Lower lobe of right lung (tissue), 2 donors: Measurements from ENCODE around the gene SELENOK. TPM values are rescaled to one million over a fixed set of nuclear protein-coding genes. Genes with fewer than 3 reads are reported as not detected.
"Not testable (repeated sequence)": the region's sequence is repeated elsewhere in the genome, so short reads cannot be mapped to it uniquely, and the experiment has no call there.

Source experiments
- ATAC-seq, 2 donors: fragments of 200-7000 bp; cut with Tn5 transposase; one replicate each; pipeline ENCODE4 v1.9.1; 2020 to 2022; ENCODE audit warnings: mild to moderate bottlenecking in 2 of 2, moderate library complexity in 2 of 2
- DNase-seq: peaks from one replicate; pipeline ENCODE4 v3.0.0-alpha.2; 2020
- H3K27ac ChIP-seq: fragments of 200-600 bp; one replicate; pipeline ENCODE4 v1.8.0; 2022
- H3K27me3 ChIP-seq: fragments of 200-600 bp; one replicate; pipeline ENCODE4 v1.8.0; 2022; ENCODE audit warnings: low read depth
- H3K36me3 ChIP-seq: fragments of 200-600 bp; one replicate; pipeline ENCODE4 v1.8.0; 2022; ENCODE audit warnings: mild to moderate bottlenecking
- H3K4me1 ChIP-seq: fragments of 200-600 bp; one replicate; pipeline ENCODE4 v1.8.0; 2022
- H3K4me3 ChIP-seq: fragments of 200-600 bp; one replicate; pipeline ENCODE4 v1.8.0; 2022; ENCODE audit warnings: mild to moderate bottlenecking
- H3K9me3 ChIP-seq: fragments of 200-600 bp; one replicate; pipeline ENCODE4 v1.8.0; 2022
- intact Hi-C: fragments of 100-400 bp; cut with DNase I; formaldehyde crosslinking; loops from one replicate; pipeline ENCODE4 v1.11.0; 2022
- total RNA-seq: library from RNA; stranded (reverse); fragmentation: NEBNext Ultra II Directional; extraction: Animal tissue kit (Norgen Biotek cat#: 25700); gene quantifications from one replicate; pipeline ENCODE4 v1.2.1, GENCODE V29; 2021
- TF ChIP-seq, protein P1 (sequence below): fragments of 200-600 bp; IDR thresholded peaks from one replicate; pipeline ENCODE4 v1.8.0; 2022; ENCODE audit warnings: antibody characterized with exemption, mild to moderate bottlenecking
- donor health status: DM: no; HTN: yes; CAD: no; lungs with severe emphysema.

The SELENOK gene
- total RNA-seq, 1 donor from 2014 or later: 38.7 TPM

DNA sequence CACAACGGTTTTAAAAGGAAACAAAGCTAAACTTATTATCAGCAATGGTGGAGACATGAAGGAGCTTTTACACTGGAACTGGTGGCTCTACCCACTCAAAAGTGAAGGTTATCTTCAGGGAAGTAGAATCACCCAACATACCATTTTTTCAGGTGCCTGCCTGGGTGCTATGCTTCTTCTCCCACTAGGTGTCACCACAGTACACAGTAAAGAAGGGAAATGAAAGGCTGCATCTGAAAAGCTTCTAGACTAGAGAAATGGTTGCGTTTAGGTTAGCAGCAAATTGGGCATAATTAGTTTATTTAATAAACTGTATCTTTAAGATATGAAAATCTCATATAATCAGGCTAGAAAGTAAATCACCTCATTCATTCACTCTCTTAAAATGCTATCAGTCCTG is 47.0 kb upstream of the SELENOK start:
- H3K9me3 ChIP-seq: peaks cover 10% of the 10 kb centered on the region
- no peak for DNase-seq
- TF ChIP-seq, protein P1, sequence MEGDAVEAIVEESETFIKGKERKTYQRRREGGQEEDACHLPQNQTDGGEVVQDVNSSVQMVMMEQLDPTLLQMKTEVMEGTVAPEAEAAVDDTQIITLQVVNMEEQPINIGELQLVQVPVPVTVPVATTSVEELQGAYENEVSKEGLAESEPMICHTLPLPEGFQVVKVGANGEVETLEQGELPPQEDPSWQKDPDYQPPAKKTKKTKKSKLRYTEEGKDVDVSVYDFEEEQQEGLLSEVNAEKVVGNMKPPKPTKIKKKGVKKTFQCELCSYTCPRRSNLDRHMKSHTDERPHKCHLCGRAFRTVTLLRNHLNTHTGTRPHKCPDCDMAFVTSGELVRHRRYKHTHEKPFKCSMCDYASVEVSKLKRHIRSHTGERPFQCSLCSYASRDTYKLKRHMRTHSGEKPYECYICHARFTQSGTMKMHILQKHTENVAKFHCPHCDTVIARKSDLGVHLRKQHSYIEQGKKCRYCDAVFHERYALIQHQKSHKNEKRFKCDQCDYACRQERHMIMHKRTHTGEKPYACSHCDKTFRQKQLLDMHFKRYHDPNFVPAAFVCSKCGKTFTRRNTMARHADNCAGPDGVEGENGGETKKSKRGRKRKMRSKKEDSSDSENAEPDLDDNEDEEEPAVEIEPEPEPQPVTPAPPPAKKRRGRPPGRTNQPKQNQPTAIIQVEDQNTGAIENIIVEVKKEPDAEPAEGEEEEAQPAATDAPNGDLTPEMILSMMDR: peak; percentile 83
- ATAC-seq: peak; percentile 77 to 82
- H3K36me3 ChIP-seq: no peaks in the 10 kb centered on the region
- no peak overlapping the region for H3K4me3 ChIP-seq
- H3K27me3 ChIP-seq: peaks cover 9% of the 10 kb centered on the region
- H3K27ac ChIP-seq: no peak overlapping the region
- intact Hi-C loops: no loop called here
- no peaks in the 10 kb centered on the region for H3K4me1 ChIP-seq

DNA sequence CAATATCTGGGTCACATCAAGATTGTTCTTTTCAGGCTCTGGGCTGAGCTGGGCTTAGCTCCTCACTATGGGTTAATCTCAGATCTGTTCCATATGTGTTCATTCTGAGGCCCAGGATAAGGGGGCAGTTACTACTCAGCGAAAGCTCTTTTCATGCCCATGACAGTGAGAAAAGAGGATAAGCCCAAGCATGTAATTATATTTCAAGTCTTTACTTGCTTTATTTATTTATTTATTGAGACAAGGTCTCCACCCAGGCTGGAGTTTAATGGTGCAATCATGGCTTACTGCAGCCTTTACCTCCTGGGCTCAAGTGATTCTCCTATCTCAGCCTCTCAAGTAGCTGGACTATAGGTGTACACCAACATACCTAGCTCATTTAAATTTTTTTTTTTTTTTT is 44.7 kb upstream of the SELENOK start:
- ATAC-seq (no peak), DNase-seq (no peak)
- Histone ChIP-seq H3K9me3 (peaks cover 10% of the 10 kb centered on the region), H3K36me3 (no peaks in the 10 kb centered on the region), H3K27me3 (peaks cover 9% of the 10 kb centered on the region), H3K4me1 (no peaks in the 10 kb centered on the region), H3K4me3 (no peak overlapping the region), H3K27ac (no peak overlapping the region)
- intact Hi-C loops: no loop called here
- TF ChIP-seq, protein P1: no peak

DNA sequence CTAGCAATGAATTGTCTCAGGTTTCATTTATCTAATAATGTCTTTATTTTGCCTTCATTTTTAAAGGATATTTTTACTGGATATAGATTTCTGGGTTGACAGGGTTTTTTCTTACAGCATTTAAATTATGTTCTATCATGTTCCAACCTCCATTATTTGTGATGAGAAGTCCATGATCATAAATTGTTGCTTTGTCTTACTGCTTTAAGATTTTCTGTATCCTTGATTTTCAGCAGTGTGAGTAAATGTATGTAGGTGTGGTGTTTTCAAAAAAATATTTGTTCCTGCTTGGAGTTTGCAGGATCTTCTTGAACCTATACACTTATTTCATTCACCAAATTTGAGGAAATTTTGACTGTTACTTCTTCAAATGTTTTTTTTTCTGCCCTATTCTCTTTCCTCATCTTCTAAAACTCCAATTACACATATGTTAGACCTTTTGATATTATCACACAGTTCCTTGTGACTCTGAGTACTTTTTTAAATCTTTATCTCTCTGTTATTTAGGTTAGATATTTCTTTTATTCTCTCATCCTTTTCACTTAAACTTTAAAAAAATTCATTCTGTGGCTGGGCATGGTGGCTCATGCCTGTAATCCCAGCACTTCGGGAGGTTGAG is 43.7 kb upstream of the SELENOK start:
- intact Hi-C loops: no loop called here
- no peaks in the 10 kb centered on the region for H3K4me1 ChIP-seq

DNA sequence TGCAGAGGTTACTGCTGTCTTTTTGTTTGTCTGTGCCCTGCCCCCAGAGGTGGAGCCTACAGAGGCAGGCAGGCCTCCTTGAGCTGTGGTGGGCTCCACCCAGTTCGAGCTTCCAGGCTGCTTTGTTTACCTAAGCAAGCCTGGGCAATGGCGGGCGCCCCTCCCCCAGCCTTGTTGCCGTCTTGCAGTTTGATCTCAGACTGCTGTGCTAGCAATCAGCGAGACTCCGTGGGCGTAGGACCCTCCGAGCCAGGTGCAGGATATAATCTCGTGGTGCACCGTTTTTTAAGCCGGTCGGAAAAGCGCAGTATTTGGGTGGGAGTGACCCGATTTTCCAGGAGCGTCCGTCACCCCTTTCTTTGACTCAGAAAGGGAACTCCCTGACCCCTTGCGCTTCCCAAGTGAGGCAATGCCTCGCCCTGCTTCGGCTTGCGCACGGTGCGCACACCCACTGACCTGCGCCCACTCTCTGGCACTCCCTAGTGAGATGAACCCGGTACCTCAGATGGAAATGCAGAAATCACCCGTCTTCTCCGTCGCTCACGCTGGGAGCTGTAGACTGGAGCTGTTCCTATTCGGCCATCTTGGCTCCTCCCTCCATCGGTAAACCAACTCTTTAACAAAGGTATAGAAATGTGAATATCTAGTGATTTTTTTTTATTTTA is 35.7 kb upstream of the SELENOK start:
- H3K36me3 ChIP-seq, H3K9me3 ChIP-seq, H3K27ac ChIP-seq, H3K4me1 ChIP-seq, DNase-seq, intact Hi-C loops, ATAC-seq, H3K4me3 ChIP-seq, H3K27me3 ChIP-seq: not testable (repeated sequence)

More for the DNA sequence above, 43.7 kb upstream of the SELENOK start:
- H3K27me3 ChIP-seq: peaks cover 9% of the 10 kb centered on the region
- DNase-seq (no peak), ATAC-seq (no peak)
- TF ChIP-seq, protein P1: no peak
- H3K27ac ChIP-seq: no peak overlapping the region
- H3K9me3 ChIP-seq: peaks cover 10% of the 10 kb centered on the region
- H3K4me3 ChIP-seq: no peak overlapping the region
- H3K36me3 ChIP-seq: no peaks in the 10 kb centered on the region

DNA sequence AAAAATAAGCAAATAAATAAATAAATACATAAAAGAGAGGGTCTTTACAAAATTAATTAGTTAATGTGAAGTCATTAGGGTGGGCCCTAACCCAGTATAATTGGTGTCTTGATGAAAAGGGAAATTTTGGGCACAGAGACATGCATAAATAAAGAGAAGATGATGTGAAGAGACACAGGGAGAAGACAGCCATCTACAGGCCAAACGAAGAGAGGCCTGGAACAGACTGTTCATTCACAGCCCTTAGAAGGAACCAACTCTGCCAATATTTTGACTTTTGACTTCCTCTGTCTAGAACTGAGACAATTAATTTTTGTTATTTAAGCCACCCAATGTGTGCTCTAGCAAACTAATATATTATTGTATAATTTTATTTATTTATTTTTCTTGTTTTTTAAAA is 29.6 kb upstream of the SELENOK start:
- no peak for ATAC-seq
- TF ChIP-seq, protein P1: peak; percentile 43
- H3K4me3 ChIP-seq: no peak overlapping the region
- no peaks in the 10 kb centered on the region for H3K27me3 ChIP-seq
- no peak for DNase-seq
- intact Hi-C loops: no loop called here
- H3K27ac ChIP-seq: no peak overlapping the region
- H3K4me1 ChIP-seq: no peaks in the 10 kb centered on the region
- no peaks in the 10 kb centered on the region for H3K36me3 ChIP-seq
- no peaks in the 10 kb centered on the region for H3K9me3 ChIP-seq

DNA sequence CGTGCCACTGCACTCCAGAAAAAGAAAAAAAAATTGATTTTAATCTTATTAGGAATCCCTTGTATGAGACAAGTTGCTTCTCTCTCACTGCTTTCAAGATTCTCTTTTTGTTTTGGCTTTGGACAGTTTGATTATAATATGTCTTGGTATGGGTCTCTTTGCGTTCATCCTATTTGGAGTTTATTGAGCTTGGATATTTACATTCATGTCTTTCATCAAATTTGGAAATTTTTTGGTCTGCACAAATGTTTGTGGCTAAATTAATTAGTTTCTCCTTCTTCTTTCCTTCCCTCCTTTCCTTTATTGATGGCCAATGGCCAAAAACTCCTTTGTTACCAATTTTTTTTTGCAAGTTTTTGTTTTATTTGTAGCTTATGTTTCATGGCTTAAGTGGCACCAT is 28.1 kb upstream of the SELENOK start:
- no peak for ATAC-seq
- intact Hi-C loops: no loop called here
- Histone ChIP-seq H3K27ac (no peak overlapping the region), H3K4me1 (no peaks in the 10 kb centered on the region), H3K4me3 (no peak overlapping the region), H3K9me3 (no peaks in the 10 kb centered on the region), H3K36me3 (no peaks in the 10 kb centered on the region), H3K27me3 (no peaks in the 10 kb centered on the region)
- DNase-seq: no peak
- TF ChIP-seq, protein P1: no peak
